Ascending aorta (tissue), 2 donors: Measurements from ENCODE around the gene PLCD3. TPM values are rescaled to one million over a fixed set of nuclear protein-coding genes. Genes with fewer than 3 reads are reported as not detected.
A peak's percentile ranks its signal among the peaks of the same experiment; 100 is the strongest.

Source experiments
- DNase-seq, 2 donors: peaks; one replicate each; pipeline ENCODE4 v3.0.0-alpha.2; 2019; ENCODE audit warnings: low spot score in 2 of 2
- H3K27ac ChIP-seq, 2 donors: fragments of 200-600 bp; sonication (generic); one replicate each; pipeline ENCODE4 v1.5.1; 2016 to 2017; ENCODE audit warnings: mild to moderate bottlenecking in 1 of 2
- H3K27me3 ChIP-seq: fragments of 200-600 bp; sonication (generic); one replicate; pipeline ENCODE4 v1.5.1; 2017
- H3K36me3 ChIP-seq, 2 donors: fragments of 200-600 bp; sonication (generic); one replicate each; pipeline ENCODE4 v1.5.1; 2016
- H3K4me1 ChIP-seq, 2 donors: fragments of 200-600 bp; sonication (generic); one replicate each; pipeline ENCODE4 v1.5.1; 2016 to 2017; ENCODE audit warnings: mild to moderate bottlenecking in 1 of 2
- H3K4me3 ChIP-seq, 2 donors: fragments of 200-600 bp; sonication (generic); one replicate each; pipeline ENCODE4 v1.5.1; 2016 to 2017; ENCODE audit warnings: mild to moderate bottlenecking in 1 of 2
- H3K9me3 ChIP-seq, 2 donors: fragments of 200-600 bp; sonication (generic); one replicate each; pipeline ENCODE4 v1.5.1; 2016
- CTCF ChIP-seq, 3 experiments: fragments of 200-600 bp in 2 of 3; fragments of 450-650 bp in 1 of 3; sonication (generic) in 2 of 3; IDR thresholded peaks; one replicate each; pipeline ENCODE4 v1.5.1; 2016 to 2019; ENCODE audit warnings: antibody characterized with exemption in 3 of 3, mild to moderate bottlenecking in 1 of 3, moderate library complexity in 1 of 3
- intact Hi-C: fragments of 100-400 bp; cut with DNase I; formaldehyde crosslinking; loops from one replicate; pipeline ENCODE4 v1.15.1; 2023
- total RNA-seq: library from RNA; depleted of rRNA; stranded (reverse); fragments of >200 nt; gene quantifications from one replicate; pipeline ENCODE4 v1.1.0, GENCODE V29; 2016

Gene PLCD3
- total RNA-seq, 1 donor from 2014 or later: 65.5 TPM

- Histone ChIP-seq H3K27me3 (no peaks in the 10 kb centered on the region), H3K27ac (peak within 1 kb of the TSS; percentile 96 to 97), H3K9me3 (no peaks in the 10 kb centered on the region), H3K36me3 (no peaks in the 10 kb centered on the region), H3K4me1 (peaks cover 11 to 47% of the 10 kb centered on the region in 2 donors), H3K4me3 (peak within 1 kb of the TSS; percentile 73 to 90)
- no peak for TF ChIP-seq CTCF (IDR thresholded peaks at IDR 0.05)
- intact Hi-C loops: loop anchor here (1.0 to 10.0 kb wide), 6 partner anchors 13 to 1244 kb away; partner anchors contain the start of genes ACBD4, HEXIM2, MAP3K14 and MPP2
- DNase-seq: peak; percentile 98 to 100
Measured at GRCh38 chr17:45148183-45149036, 16.1 kb upstream of the PLCD3 start, which contains the start of gene HEXIM1. HEXIM1 (plus strand) TSS chr17:45148475; CDS start chr17:45149191, 716 bp downstream.

GRCh38 chr17:45147581-45148182, 15.4 kb upstream of the PLCD3 start:
- Histone ChIP-seq H3K27me3 (no peaks in the 10 kb centered on the region), H3K4me3 (peak overlapping the region; percentile 70 to 73), H3K9me3 (no peaks in the 10 kb centered on the region), H3K27ac (peak overlapping the region; percentile 96), H3K36me3 (no peaks in the 10 kb centered on the region), H3K4me1 (peaks cover 11 to 47% of the 10 kb centered on the region in 2 donors)
- peak in 1 of 2 donors; percentile 87 for DNase-seq
- intact Hi-C loops: loop anchor here (1.0 to 10.0 kb wide), 4 partner anchors 14 to 1243 kb away; partner anchors contain the start of genes HEXIM2, MAP3K14 and MPP2
- TF ChIP-seq CTCF (IDR thresholded peaks at IDR 0.05): no peak

- no peak for TF ChIP-seq CTCF (IDR thresholded peaks at IDR 0.05)
- intact Hi-C loops: loop anchor here (5.0 to 10.0 kb wide), 2 partner anchors 170 to 1242 kb away; partner anchors contain the start of genes MAP3K14 and MPP2
- H3K4me1 ChIP-seq: peaks cover 11 to 41% of the 10 kb centered on the region in 2 donors
Measured at GRCh38 chr17:45146890-45147580, 14.7 kb upstream of the PLCD3 start.

GRCh38 chr17:45146592-45146889, 14.2 kb upstream of the PLCD3 start:
- H3K4me3 ChIP-seq: peak overlapping the region; percentile 70 to 73
- intact Hi-C loops: loop anchor here (5.0 to 10.0 kb wide), 2 partner anchors 171 to 1242 kb away; partner anchors contain the start of genes MAP3K14 and MPP2
- H3K27ac ChIP-seq: peak overlapping the region; percentile 96
- no peaks in the 10 kb centered on the region for H3K27me3 ChIP-seq
- H3K9me3 ChIP-seq: no peaks in the 10 kb centered on the region
- no peak for TF ChIP-seq CTCF (IDR thresholded peaks at IDR 0.05)
- H3K36me3 ChIP-seq: no peaks in the 10 kb centered on the region
- DNase-seq: no peak
- peaks cover 9 to 36% of the 10 kb centered on the region in 2 donors for H3K4me1 ChIP-seq

More at GRCh38 chr17:45146890-45147580, 14.7 kb upstream of the PLCD3 start:
- H3K9me3 ChIP-seq: no peaks in the 10 kb centered on the region
- H3K4me3 ChIP-seq: peak overlapping the region; percentile 70 to 73
- peak in 1 of 2 donors; percentile 86 for DNase-seq
- no peaks in the 10 kb centered on the region for H3K27me3 ChIP-seq
- H3K27ac ChIP-seq: peak overlapping the region; percentile 96
- H3K36me3 ChIP-seq: no peaks in the 10 kb centered on the region

GRCh38 chr17:45146166-45146565, 13.9 kb upstream of the PLCD3 start:
- H3K9me3 ChIP-seq: no peaks in the 10 kb centered on the region
- no peak for TF ChIP-seq CTCF (IDR thresholded peaks at IDR 0.05)
- DNase-seq: no peak
- H3K27me3 ChIP-seq: no peaks in the 10 kb centered on the region
- peaks cover 8 to 32% of the 10 kb centered on the region in 2 donors for H3K4me1 ChIP-seq
- peak overlapping the region; percentile 96 for H3K27ac ChIP-seq
- H3K36me3 ChIP-seq: no peaks in the 10 kb centered on the region
- intact Hi-C loops: loop anchor here (5.0 to 10.0 kb wide), 2 partner anchors 171 to 1241 kb away; partner anchors contain the start of genes MAP3K14 and MPP2
- no peak overlapping the region for H3K4me3 ChIP-seq
